Measurements from ENCODE around the gene PTBP3.
"Not testable (repeated sequence)": the region's sequence is repeated elsewhere in the genome, so short reads cannot be mapped to it uniquely, and the experiment has no call there.

The PTBP3 gene

DNA sequence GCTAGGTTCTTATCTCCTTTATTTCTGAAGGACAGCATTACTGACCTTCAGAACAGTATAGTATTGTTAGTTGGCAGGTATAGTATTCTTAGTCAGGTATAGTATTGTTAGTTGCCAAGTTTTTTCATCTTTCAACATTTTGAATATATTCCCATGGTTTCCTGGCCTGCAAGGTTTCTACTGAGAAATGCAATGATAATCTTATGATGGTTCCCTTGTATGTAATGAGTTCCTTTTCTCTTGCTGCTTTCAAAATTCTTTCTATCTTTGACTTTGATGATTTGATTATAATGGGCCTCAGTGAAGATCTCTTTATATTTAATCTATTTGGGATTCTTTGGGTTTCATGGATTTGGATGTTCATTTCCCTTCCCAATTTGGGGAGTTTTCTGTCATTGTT is 34.0 kb upstream of the PTBP3 start:
- no peak for DNase-seq (ENCODE audit: low spot score)
- Histone ChIP-seq H3K27ac (no peak overlapping the region), H3K4me3 (no peak overlapping the region)
- no peak for TF ChIP-seq CTCF (IDR thresholded peaks at IDR 0.05)

DNA sequence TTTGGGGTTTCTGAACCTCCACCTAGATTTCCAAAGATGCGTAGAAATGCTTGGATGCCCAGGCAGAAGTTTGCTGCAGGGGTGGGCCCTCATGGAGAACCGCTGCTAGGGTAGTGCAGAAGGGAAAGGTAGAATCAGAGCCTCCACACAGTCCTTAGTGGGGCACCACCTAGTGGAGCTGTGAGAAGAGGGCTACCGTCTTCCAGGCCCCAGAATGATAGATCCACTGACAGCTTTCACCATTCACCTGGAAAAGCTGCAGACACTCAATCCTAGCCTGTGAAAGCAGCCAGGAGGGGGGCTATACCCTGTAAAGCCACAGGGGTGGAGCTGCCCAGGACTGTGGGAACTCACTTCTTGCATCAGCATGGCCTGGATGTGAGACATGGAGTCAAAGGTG is 33.2 kb upstream of the PTBP3 start:
- DNase-seq (ENCODE audit: low spot score) = no peak
- TF ChIP-seq CTCF (IDR thresholded peaks at IDR 0.05) = no peak
- Histone ChIP-seq H3K4me3 (no peak overlapping the region), H3K27ac (no peak overlapping the region)

GRCh38 chr9:112365257-112365656 is 31.8 kb upstream of the PTBP3 start:
- not testable (repeated sequence) for H3K27ac ChIP-seq; DNase-seq (ENCODE audit: low spot score); H3K4me3 ChIP-seq

DNA sequence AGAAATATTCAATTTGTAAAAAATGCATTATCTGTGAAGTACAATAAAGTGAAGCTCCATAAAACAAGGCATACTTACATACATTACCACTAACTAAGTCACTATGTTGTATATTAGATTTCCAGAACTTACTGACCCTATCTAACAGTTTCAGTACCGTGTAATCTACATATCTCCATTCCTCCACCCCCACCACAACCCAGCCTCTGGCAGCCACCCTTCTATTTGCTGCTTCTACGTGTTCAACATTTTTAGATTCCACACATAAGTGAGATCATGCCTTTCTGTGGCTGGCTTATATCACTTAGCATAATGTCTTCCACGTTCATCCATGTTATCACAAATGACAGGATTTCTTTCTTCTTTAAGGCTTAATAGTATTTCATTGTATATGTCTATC is 31.3 kb upstream of the PTBP3 start:
- DNase-seq (ENCODE audit: low spot score) = no peak
- TF ChIP-seq CTCF (IDR thresholded peaks at IDR 0.05) = no peak
- no peak overlapping the region for H3K27ac ChIP-seq
- no peak overlapping the region for H3K4me3 ChIP-seq

DNA sequence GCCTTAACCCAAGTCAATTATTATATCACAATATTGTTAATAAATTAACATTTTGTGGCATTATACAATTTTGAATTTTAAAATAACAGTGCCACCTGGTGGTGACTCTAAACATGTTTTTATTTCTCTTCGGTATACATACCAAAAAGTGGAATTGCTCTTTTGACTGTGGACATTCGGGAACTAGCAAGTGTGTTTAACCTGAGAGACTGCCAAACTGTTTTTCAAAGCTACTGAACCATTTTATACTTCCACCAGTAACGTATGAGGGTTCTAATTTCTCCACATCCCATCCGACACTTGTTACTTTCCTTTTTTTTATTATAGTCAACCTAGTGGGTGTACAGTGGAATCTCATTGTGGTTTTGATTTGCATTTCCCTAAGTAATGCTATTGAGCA is 28.2 kb upstream of the PTBP3 start:
- no peak for DNase-seq (ENCODE audit: low spot score)
- TF ChIP-seq CTCF (IDR thresholded peaks at IDR 0.05) = peak; percentile 47
- no peak overlapping the region for H3K4me3 ChIP-seq

DNA sequence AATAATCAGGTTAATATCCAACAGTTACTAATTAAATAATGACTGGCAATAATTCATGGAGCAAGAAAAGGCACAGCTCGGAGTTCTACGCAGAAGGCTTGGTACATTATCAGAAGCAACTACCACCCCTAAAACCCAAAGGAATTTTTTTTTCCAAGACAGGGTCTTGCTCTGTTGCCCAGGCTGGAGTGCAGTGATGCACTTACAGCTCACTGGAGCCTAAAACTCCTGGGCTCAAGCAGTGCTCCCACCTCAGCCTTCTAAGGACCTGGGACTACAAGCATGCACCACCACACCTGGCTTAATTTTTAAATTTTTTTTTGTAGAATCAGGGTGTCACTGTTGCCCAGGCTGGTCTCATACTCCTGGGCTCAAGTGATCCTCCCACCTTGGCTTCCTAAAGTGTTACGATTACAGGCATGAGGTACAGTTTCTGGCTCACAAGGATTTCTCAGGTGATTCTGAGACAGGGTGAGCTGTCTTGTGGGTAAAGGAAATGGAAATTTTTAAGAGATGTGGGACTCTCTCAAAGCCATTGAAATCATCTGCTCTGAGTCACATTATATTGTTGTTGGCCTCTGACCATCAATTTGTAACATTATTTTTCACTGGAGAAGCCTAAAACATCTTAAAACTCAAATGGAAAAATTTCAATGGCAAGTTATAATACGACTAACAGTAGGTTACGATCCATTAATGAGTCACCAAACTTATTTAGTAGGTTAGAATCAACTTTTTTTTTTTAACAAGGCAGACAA is 26.8 kb upstream of the PTBP3 start:
- DNase-seq (ENCODE audit: low spot score) = no peak
- Histone ChIP-seq H3K4me3 (no peak overlapping the region), H3K27ac (no peak overlapping the region)
- TF ChIP-seq CTCF (IDR thresholded peaks at IDR 0.05) = no peak

More for the DNA sequence above, 28.2 kb upstream of the PTBP3 start:
- H3K27ac ChIP-seq = no peak overlapping the region

DNA sequence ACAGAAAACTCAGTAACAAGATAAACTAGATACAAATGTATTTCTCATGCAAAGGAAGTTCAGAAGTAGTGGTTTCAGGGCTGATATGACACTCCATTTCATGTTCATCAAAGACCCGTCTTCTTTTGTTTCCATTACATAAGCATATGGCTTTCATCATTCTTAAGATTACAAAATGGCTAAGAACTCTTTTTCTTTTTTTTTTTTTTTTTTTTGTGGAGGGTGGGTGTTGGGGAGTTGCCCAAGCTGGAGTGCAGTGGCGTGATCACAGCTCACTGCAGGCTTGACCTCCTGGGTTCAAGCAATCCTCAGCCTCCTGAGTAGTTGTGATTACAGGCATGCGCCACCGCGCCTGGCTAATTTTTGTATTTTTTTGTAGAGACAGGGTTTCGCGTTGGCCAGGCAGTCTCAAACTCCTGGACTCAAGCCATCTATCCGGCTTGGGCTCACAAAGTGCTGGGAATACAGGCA is 22.0 kb upstream of the PTBP3 start:
- Histone ChIP-seq H3K4me3 (no peak overlapping the region), H3K27ac (no peak overlapping the region)
- DNase-seq (ENCODE audit: low spot score) = no peak
- no peak for TF ChIP-seq CTCF (IDR thresholded peaks at IDR 0.05)

All from coronary artery (tissue), 2 donors.